C4-2B (cell line): ENCODE results near the gene PDE8B.
A peak's percentile ranks its signal among the peaks of the same experiment; 100 is the strongest.

Source experiments
- H3K27ac ChIP-seq: fragments of 450-650 bp; 2 replicates; pipeline ENCODE4 v1.5.1; 2017
- ZFX ChIP-seq: fragments of 450-650 bp; IDR thresholded peaks from 2 replicates; pipeline ENCODE4 v1.6.1; 2017
- TF ChIP-seq, protein P1 (sequence below): fragments of 450-650 bp; conservative IDR thresholded peaks from 2 replicates; pipeline ENCODE4 v1.5.1; 2017; ENCODE audit warnings: mild to moderate bottlenecking

The PDE8B gene

DNA sequence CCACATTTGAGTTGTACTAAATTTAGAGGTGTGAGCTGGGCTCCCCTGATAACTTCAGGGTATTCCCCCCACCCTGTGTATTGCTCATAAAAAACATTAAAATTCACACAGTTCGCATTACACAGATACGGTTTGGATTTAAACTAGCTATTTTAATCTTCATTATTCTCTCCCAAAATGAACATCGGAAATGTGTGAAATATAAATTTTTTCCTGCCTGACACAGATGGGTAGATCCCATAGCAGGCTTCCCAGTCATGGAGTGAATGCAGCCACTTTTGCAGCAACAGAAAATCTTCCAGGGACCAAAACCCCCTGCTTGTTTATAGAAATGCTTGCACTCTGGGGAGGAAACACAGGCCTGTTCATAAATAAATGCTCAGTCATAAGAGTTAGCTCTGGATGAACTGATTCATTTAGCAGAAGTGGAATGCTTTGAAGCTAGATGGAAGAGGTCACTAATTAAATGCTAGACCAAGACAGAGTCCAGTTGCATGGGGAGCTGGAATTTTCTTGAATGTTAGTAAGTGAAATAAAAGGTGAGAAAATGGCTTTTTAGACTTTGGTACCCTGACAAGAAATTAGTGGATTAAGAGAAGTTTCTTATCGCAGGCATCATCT, 115.6 kb downstream of the PDE8B start:
- TF ChIP-seq ZFX: no peak
- TF ChIP-seq, protein P1, sequence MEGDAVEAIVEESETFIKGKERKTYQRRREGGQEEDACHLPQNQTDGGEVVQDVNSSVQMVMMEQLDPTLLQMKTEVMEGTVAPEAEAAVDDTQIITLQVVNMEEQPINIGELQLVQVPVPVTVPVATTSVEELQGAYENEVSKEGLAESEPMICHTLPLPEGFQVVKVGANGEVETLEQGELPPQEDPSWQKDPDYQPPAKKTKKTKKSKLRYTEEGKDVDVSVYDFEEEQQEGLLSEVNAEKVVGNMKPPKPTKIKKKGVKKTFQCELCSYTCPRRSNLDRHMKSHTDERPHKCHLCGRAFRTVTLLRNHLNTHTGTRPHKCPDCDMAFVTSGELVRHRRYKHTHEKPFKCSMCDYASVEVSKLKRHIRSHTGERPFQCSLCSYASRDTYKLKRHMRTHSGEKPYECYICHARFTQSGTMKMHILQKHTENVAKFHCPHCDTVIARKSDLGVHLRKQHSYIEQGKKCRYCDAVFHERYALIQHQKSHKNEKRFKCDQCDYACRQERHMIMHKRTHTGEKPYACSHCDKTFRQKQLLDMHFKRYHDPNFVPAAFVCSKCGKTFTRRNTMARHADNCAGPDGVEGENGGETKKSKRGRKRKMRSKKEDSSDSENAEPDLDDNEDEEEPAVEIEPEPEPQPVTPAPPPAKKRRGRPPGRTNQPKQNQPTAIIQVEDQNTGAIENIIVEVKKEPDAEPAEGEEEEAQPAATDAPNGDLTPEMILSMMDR: no peak
- no peak overlapping the region for H3K27ac ChIP-seq

DNA sequence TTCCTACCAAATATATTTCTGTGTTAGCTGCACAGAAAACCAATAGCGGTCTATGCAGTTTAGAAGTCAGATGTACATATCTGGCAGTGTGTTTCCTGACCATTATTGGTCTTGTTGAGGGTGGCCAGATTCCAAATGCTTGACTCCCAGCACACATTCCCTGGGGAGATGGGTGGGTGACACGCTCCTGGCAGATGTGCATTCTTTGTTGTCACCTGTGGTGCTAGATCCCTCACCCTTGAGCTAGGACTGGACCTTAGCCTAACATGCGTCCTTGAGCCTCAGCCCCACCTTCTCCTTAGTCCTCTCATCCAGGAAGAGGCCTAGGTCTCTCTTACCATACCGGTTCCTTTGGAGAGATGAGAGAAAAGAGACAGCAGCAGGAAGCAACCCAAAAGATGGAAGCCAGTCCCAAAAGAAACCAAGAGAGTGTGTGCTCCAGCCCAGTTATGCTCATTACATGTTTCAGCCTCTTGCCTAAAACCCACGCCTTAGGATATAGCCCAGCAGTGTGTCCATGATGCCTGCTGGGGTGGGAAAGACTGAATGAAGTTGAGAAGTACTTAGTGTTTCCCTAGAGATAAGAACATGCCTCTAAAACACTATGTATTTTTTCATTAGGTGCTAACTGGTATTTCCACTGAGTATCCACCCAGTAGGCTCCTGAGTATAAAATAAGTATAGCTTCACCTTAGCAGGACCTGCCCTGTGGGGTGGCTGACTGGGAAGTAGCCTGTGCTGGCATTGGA, 116.7 kb downstream of the PDE8B start:
- TF ChIP-seq, protein P1: no peak
- no peak for TF ChIP-seq ZFX
- H3K27ac ChIP-seq: peak overlapping the region; percentile 45; the same call in 1 of the 2 replicates

GRCh38 chr5:77328930-77329647, 118.6 kb downstream of the PDE8B start:
- peak overlapping the region; percentile 51; the same call in 1 of the 2 replicates for H3K27ac ChIP-seq
- TF ChIP-seq, protein P1: no peak

DNA sequence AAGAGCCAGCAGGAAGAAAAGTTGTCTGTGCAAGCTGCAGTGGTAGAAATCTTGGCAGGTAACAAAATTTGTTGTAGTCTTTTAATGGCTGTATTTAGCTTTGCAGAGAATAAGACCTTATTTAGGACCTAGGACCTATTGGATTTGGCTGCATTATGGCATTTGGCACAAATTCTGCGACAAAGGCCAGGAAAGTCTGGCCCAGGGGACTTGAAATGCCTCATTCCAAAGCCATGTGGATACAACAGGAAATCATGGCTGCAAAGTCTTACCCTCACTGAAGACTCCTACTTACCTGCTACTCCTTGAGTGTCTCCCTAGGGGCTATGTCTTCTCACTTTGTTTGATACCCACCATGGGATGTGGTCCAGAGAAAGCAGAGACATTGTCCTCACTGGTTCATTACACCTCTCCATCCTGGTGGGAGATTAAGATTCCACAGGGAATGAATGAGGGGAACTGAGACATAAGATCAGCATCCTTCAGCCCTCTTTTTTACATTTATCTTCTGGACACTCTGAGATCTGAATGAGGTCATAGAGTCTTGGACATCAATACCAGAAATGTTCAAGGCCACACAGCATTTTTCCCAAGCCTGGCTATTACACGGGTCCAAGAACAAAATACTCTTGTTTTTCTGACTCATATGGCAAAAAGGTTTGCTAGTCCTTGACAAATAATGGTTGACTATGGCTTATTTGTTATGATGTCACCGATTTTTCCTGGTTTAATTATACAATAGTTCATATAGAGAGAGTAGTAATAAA, 119.4 kb downstream of the PDE8B start:
- peak overlapping the region; percentile 51; the same call in 1 of the 2 replicates for H3K27ac ChIP-seq
- no peak for TF ChIP-seq ZFX
- TF ChIP-seq, protein P1: no peak

GRCh38 chr5:77333036-77333435, 122.6 kb downstream of the PDE8B start:
- TF ChIP-seq ZFX: no peak
- TF ChIP-seq, protein P1: no peak
- no peak overlapping the region for H3K27ac ChIP-seq

DNA sequence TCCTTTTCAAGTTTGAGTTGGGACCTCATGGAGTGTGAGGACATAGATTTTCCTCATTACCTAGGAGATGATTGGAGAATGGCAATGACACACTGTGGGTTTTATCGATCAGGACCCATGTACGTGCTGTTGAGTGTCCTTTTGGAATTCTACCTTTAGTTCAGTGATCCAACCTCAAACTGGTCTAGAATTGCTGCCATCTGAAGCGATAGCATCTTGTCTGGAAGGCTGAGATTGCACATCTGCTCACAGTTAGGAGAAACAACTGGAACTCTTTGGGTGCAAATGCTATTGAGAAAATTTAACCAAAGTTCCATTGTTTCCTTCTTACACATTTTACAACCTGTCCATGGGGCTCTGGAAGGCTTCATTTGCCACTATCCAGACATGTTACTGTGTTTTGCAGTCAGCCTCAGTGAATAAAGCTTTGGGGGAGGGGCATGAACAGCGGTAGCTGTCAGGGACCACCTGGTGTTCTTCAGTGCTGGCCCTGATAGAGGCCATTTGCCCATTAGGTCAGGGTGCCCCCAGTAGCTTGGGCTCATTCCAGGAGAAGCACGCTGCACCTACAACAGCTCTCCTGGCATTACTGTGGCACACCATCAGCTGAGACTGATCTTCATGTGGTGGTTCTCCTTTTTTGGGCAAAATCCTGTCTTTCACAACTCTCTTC, 123.1 kb downstream of the PDE8B start:
- TF ChIP-seq, protein P1: no peak
- no peak for TF ChIP-seq ZFX

More for the DNA sequence above, 123.1 kb downstream of the PDE8B start:
- H3K27ac ChIP-seq: no peak overlapping the region
